MCF 10A (cell line): ENCODE data around the gene AMPH. TPM values are rescaled to one million over a fixed set of nuclear protein-coding genes. Genes with fewer than 3 reads are reported as not detected.

ENCODE experiments used
- Bru-seq: library from RNA; stranded (reverse); fragments of 400-500 nt; gene quantifications from one replicate; lab custom pipeline; 2021; lab: Mats Ljungman, UMichigan
- BruChase-seq, 2 experiments: library from RNA; stranded (reverse); fragments of 400-500 nt; gene quantifications; one replicate each; lab custom pipeline; 2021; lab: Mats Ljungman, UMichigan
- BruUV-seq: library from RNA; stranded (reverse); fragments of 400-500 nt; replicated peaks from 2 replicates; lab custom pipeline; 2021; lab: Mats Ljungman, UMichigan
- CTCF ChIA-PET: fragments of 300-600 bp; sonication (Branson Sonifier 250); formaldehyde crosslinking; extraction: SDS; loops from one replicate; lab custom pipeline; 2021; ENCODE audit warnings: antibody characterized with exemption, inconsistent platforms; lab: Yijun Ruan, JAX
- POLR2A ChIA-PET: fragments of 300-600, 350-650 bp; sonication (Branson Sonifier 250); formaldehyde crosslinking; extraction: SDS; loops from one replicate; lab custom pipeline; 2020; ENCODE audit warnings: antibody characterized with exemption, inconsistent platforms; lab: Yijun Ruan, JAX
- DNase-seq: peaks from one replicate; pipeline ENCODE4 v3.0.0-alpha.2; 2018; ENCODE audit not compliant: unreplicated experiment
- H3K27ac Mint-ChIP-seq: one replicate; pipeline ENCODE4 v1.8.0; 2022; ENCODE audit warnings: mild to moderate bottlenecking, low read depth, mixed read lengths; ENCODE audit not compliant: unreplicated experiment
- H3K27me3 Mint-ChIP-seq: one replicate; pipeline ENCODE4 v1.8.0; 2022; ENCODE audit warnings: mixed read lengths; ENCODE audit not compliant: insufficient read depth, unreplicated experiment
- H3K36me3 Mint-ChIP-seq: one replicate; pipeline ENCODE4 v1.8.0; 2022; ENCODE audit warnings: mild to moderate bottlenecking, moderate library complexity, mixed read lengths; ENCODE audit not compliant: insufficient read depth, unreplicated experiment
- H3K4me1 Mint-ChIP-seq: one replicate; pipeline ENCODE4 v1.8.0; 2022; ENCODE audit warnings: mixed read lengths; ENCODE audit not compliant: insufficient read depth, unreplicated experiment
- H3K4me3 Mint-ChIP-seq: one replicate; pipeline ENCODE4 v1.8.0; 2022; ENCODE audit warnings: mild to moderate bottlenecking, moderate library complexity, mixed read lengths; ENCODE audit not compliant: unreplicated experiment
- H3K9me3 Mint-ChIP-seq: one replicate; pipeline ENCODE4 v1.8.0; 2022; ENCODE audit warnings: mixed read lengths; ENCODE audit not compliant: unreplicated experiment
- intact Hi-C: fragments of 100-400 bp; cut with micrococcal nuclease; formaldehyde crosslinking; loops from 2 replicates; pipeline ENCODE4 v1.14.1; 2022
- long read RNA-seq: library from polyadenylated mRNA; stranded (forward); transcript quantifications from one replicate; pipeline ENCODE4 v2.0.0, GENCODE V29; 2022
- total RNA-seq: library from RNA; stranded (reverse); gene quantifications from 2 replicates; pipeline ENCODE4 v1.2.3, GENCODE V29; 2022
- TF ChIP-seq, protein P1 (sequence below): fragments of 200-600 bp; IDR thresholded peaks from one replicate; pipeline ENCODE4 v1.8.0; 2022; ENCODE audit warnings: antibody characterized with exemption, mild to moderate bottlenecking; ENCODE audit not compliant: unreplicated experiment

Gene AMPH
- 0.63 and 0.81 TPM in 2 replicates for total RNA-seq
- percentile 24 among the genes with signal in this experiment for Bru-seq, nascent RNA
- BruChase-seq, experiment 1, labeled RNA remaining after a 6-hour chase = percentile 17 among the genes with signal in this experiment
- BruChase-seq, experiment 2, labeled RNA remaining after a 2-hour chase = percentile 18 among the genes with signal in this experiment
- long read RNA-seq, partial matches to known transcripts = 0 of 1 reads
- long read RNA-seq, other reads (novel, unspliced or antisense) = 0 of 1 reads

DNA sequence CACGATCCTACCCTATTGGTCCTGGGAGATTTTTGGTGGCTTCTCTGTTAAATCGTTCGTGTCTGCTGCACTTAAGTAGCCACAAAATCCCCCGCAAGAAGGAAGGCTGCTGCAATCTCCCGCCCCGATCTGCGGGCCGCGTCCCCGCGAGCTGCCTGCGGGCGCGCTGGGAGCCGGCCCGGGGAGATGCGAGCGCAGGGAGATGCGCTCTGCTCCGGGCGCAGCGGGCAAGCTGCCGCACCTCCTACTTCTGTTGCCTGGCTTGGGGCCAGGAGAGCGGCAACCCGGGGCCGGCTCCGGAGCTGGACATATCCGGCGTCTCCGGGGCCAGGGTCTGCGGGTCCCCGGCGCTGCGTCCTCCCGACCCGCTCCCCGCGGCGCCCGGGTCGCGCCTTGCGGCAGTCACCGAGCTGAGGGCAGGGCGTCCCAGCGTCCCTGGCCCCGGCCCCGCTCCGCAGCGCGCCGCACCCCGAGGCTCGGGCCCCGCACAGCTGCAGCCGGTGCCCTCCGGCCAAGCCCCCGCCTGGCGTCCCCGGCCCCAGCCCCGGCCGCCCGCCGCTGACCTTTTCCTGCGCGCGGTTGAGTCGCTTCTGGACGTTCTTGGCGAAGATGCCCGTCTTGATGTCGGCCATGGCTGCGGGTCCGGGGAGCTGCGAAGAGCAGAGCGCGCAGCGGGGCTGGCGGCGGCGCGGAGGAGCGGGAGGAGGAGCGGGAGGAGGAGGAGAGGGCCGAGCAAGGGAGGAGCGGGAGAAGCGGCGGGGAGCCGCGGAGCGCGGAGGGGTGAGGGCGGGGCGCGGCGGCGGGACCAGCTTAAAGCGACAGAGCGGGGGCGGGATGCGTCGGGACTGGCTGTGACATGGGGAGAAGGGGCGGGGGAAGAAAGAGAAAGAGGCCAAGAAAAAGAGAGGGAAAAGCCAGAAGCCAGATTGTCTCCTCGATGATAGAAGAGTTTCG, at the start of gene AMPH:
TSS of gene AMPH (minus strand) at position 654 of the 954 bp plus-strand sequence. CDS start at position 632, 22 bp downstream.
- intact Hi-C loops = no loop called here
- peak; percentile 37 for DNase-seq
- no peaks in the 10 kb centered on the region for H3K4me1 Mint-ChIP-seq
- TF ChIP-seq, protein P1, sequence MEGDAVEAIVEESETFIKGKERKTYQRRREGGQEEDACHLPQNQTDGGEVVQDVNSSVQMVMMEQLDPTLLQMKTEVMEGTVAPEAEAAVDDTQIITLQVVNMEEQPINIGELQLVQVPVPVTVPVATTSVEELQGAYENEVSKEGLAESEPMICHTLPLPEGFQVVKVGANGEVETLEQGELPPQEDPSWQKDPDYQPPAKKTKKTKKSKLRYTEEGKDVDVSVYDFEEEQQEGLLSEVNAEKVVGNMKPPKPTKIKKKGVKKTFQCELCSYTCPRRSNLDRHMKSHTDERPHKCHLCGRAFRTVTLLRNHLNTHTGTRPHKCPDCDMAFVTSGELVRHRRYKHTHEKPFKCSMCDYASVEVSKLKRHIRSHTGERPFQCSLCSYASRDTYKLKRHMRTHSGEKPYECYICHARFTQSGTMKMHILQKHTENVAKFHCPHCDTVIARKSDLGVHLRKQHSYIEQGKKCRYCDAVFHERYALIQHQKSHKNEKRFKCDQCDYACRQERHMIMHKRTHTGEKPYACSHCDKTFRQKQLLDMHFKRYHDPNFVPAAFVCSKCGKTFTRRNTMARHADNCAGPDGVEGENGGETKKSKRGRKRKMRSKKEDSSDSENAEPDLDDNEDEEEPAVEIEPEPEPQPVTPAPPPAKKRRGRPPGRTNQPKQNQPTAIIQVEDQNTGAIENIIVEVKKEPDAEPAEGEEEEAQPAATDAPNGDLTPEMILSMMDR = no peak
- H3K4me3 Mint-ChIP-seq = peak within 1 kb of the TSS; percentile 68
- CTCF ChIA-PET = interaction anchor here (0.9 to 1.1 kb wide), 4 partner anchors 11 to 118 kb away, joined by 3 to 5 read pairs (median 3); no protein-coding TSS in a partner anchor
- POLR2A ChIA-PET = no interaction called here
- H3K9me3 Mint-ChIP-seq = no peaks in the 10 kb centered on the region
- peaks cover 18% of the 10 kb centered on the region for H3K27me3 Mint-ChIP-seq
- H3K36me3 Mint-ChIP-seq = no peaks in the 10 kb centered on the region
- H3K27ac Mint-ChIP-seq = no peak within 1 kb of the TSS
- no TSS peak for BruUV-seq

DNA sequence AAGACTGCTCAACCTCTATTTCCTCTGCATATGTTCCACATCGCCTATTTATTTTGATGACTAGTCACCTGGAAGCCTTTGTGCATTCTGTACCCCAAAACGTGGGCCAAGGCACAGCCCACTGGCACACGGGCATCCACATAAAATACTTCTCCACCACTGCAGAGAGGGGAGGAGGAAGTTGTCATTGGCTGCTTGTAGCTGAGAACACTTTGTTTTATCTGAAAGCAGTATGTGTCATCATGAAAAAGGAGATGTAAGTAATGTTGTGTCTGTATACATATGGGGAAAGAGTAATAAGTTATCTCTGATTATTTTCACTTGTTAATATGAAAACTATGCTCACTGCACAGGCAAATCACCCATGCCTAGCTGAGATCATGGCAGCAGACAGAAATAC, 48.2 kb upstream of the AMPH start:
- Mint-ChIP-seq H3K27me3 (no peaks in the 10 kb centered on the region), H3K27ac (peak overlapping the region; percentile 70), H3K4me3 (no peak overlapping the region), H3K9me3 (no peaks in the 10 kb centered on the region), H3K36me3 (no peaks in the 10 kb centered on the region), H3K4me1 (peaks cover 16% of the 10 kb centered on the region)
- BruUV-seq = no TSS peak
- peak; percentile 26 for DNase-seq
- intact Hi-C loops = no loop called here
- TF ChIP-seq, protein P1 = no peak
- CTCF ChIA-PET = interaction anchor here (0.6 to 2.0 kb wide), 2 partner anchors 12 to 229 kb away, joined by 3 to 4 read pairs; no protein-coding TSS in a partner anchor
- POLR2A ChIA-PET = no interaction called here

DNA sequence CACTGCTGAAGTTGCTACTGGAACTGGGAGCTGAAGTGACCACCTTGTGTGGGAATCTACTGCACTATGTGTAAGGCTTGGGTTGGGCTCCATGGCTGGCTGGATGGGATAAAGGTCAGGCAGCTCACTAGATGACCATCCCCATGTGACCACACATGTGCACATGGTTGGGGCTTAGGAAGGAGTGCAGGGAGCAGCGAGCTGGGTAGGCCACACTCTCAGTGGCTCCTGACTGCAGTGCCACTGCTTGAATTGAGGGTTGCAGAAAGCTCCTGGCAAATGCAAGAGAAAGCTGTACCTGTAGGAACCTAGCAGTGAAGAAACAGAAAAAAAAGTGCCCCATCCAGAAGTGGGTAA, 47.5 kb upstream of the AMPH start:
- CTCF ChIA-PET = interaction anchor here (0.6 to 2.0 kb wide), 4 partner anchors 13 to 825 kb away, joined by 3 to 5 read pairs (median 4); no protein-coding TSS in a partner anchor
- Mint-ChIP-seq H3K4me3 (no peak overlapping the region), H3K9me3 (no peaks in the 10 kb centered on the region), H3K27ac (peak overlapping the region; percentile 70), H3K4me1 (peaks cover 24% of the 10 kb centered on the region), H3K36me3 (no peaks in the 10 kb centered on the region), H3K27me3 (no peaks in the 10 kb centered on the region)
- no TSS peak for BruUV-seq
- intact Hi-C loops = no loop called here
- no peak for DNase-seq
- TF ChIP-seq, protein P1 = no peak
- POLR2A ChIA-PET = interaction anchor here (0.6 kb wide), 1 partner anchor 149 kb away, joined by 3 read pairs; no protein-coding TSS in a partner anchor
